ELR (cell line): ENCODE results near the gene ITSN2.

Source experiments
- DNase-seq: peaks from one replicate; pipeline ENCODE4 v3.0.0-alpha.2; 2015; ENCODE audit warnings: low read depth

The ITSN2 gene

GRCh38 chr2:24334245-24334633, 26.1 kb downstream of the ITSN2 start:
- no peak for DNase-seq

- DNase-seq = no peak
Observed at GRCh38 chr2:24332791-24333540, 27.4 kb downstream of the ITSN2 start.

- no peak for DNase-seq
Observed at GRCh38 chr2:24330161-24330560, 30.2 kb downstream of the ITSN2 start.

GRCh38 chr2:24329700-24330099, 30.6 kb downstream of the ITSN2 start:
- no peak for DNase-seq

- no peak for DNase-seq
Observed at GRCh38 chr2:24328010-24328409, 32.3 kb downstream of the ITSN2 start.

- no peak for DNase-seq
Observed at GRCh38 chr2:24317491-24317920, 42.8 kb downstream of the ITSN2 start.

GRCh38 chr2:24315669-24316068, 44.7 kb downstream of the ITSN2 start:
- DNase-seq = no peak

GRCh38 chr2:24313744-24314632, 46.3 kb downstream of the ITSN2 start:
- peak; percentile 71 for DNase-seq

GRCh38 chr2:24307961-24308360, 52.4 kb downstream of the ITSN2 start:
- no peak for DNase-seq

- no peak for DNase-seq
Observed at GRCh38 chr2:24304631-24305030, 55.7 kb downstream of the ITSN2 start.

- peak; percentile 32 for DNase-seq
Observed at GRCh38 chr2:24304098-24304497, 56.2 kb downstream of the ITSN2 start.

- DNase-seq = no peak
Observed at GRCh38 chr2:24301599-24301998, 58.7 kb downstream of the ITSN2 start.

- DNase-seq = peak; percentile 4
Observed at GRCh38 chr2:24297663-24298062, 62.7 kb downstream of the ITSN2 start.

GRCh38 chr2:24287171-24287570, 73.2 kb downstream of the ITSN2 start:
- DNase-seq = no peak

GRCh38 chr2:24285484-24286152, 74.7 kb downstream of the ITSN2 start:
- no peak for DNase-seq

- DNase-seq = no peak
Observed at GRCh38 chr2:24280645-24281044, 79.7 kb downstream of the ITSN2 start.

- DNase-seq = no peak
Observed at GRCh38 chr2:24280161-24280560, 80.2 kb downstream of the ITSN2 start.

- no peak for DNase-seq
Observed at GRCh38 chr2:24276349-24276899, 83.9 kb downstream of the ITSN2 start.

GRCh38 chr2:24274809-24275208, 85.5 kb downstream of the ITSN2 start:
- DNase-seq = no peak

GRCh38 chr2:24273598-24273997, 86.7 kb downstream of the ITSN2 start:
- no peak for DNase-seq

GRCh38 chr2:24272907-24273306, 87.4 kb downstream of the ITSN2 start:
- DNase-seq = no peak

- no peak for DNase-seq
Observed at GRCh38 chr2:24272161-24272802, 88.1 kb downstream of the ITSN2 start.
